A549 treated with AZD9567 at 1 μM for 4 hours (cell line): ENCODE results near the gene CYP39A1. TPM values are rescaled to one million over a fixed set of nuclear protein-coding genes. Genes with fewer than 3 reads are reported as not detected.

Experiments
- total RNA-seq: library from RNA; stranded (reverse); fragments of 200-300 nt; extraction: Qiagen RNA extraction; gene quantifications from 5 replicates; pipeline ENCODE4 v1.2.3, GENCODE V29; 2022; ENCODE audit not compliant: insufficient read depth

Gene CYP39A1
- total RNA-seq = 0.05 to 0.87 TPM (median 0.05 TPM) in 3 of 5 replicates, not detected in the others

DNA sequence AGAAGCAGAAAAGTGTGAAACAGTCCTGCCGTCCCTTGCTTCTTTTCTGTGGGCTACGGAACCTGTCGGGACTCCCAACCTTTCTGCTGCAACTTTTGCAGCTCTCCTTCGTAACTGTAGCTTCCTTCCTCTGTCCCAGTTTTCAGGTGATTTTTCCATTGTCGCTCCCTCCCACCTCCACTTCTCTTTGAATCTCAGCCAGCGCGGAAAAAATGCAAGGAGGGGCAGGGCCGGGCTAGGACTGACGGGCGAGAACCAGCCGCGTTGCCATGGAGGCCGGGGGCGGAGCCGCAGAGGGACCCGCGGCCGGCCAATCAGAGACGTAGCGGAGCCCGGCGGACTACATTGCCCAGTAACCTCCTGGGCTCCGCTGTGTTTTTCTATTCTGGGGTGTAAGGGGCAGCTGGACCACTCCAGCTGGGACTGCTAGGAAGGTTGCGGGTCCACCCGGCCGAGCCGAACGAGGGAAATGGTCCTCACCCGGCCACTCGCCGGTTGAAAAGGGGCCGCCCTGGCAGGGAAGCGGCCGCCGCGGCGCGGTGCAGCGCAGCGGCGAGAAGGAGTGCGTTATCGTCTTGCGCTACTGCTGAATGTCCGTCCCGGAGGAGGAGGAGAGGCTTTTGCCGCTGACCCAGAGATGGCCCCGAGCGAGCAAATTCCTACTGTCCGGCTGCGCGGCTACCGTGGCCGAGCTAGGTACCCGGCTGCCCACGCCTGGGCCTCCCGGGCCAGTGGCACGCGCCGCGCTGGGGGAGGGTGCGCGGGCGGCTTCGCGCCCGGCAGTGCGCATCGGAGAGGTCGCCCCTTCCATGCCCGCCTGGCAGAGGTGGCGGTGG lies at the start of gene CYP39A1, which contains the start of gene SLC25A27:
Gene CYP39A1, minus strand, starts transcription at position 216 of the 836 bp plus-strand sequence. CDS start 236 bp downstream, outside the sequence.
Gene SLC25A27, plus strand, starts transcription at position 373 of the 836 bp plus-strand sequence. Its CDS starts 218 bp downstream, at position 591.

GRCh38 chr6:46687619-46688097 lies 35.0 kb upstream of the CYP39A1 start, which contains the start of gene TDRD6:
TDRD6 (plus strand) TSS chr6:46687885; CDS start chr6:46688129, 244 bp downstream.

Other genes starting within 250 kb of the CYP39A1 start
- gene RCAN2, start 161.4 kb downstream of the CYP39A1 start, total RNA-seq = not detected in 5 replicates
- gene SLC25A27, start 157 bp upstream of the CYP39A1 start, total RNA-seq = 0.53 to 1.5 TPM (median 0.59 TPM) in 4 of 5 replicates, not detected in the other
- 0.01 TPM in 1 of 5 replicates, not detected in the others for gene TDRD6, start 35.1 kb upstream of the CYP39A1 start, total RNA-seq
- gene PLA2G7, start 82.6 kb upstream of the CYP39A1 start, total RNA-seq = 0.03 to 0.05 TPM in 2 of 5 replicates, not detected in the others
- gene ANKRD66, start 94.1 kb upstream of the CYP39A1 start, total RNA-seq = not detected in 5 replicates
- not detected in 5 replicates for gene MEP1A, start 140.6 kb upstream of the CYP39A1 start, total RNA-seq